HepG2 (cell line): ENCODE measurements around the gene TTPAL. TPM values are rescaled to one million over a fixed set of nuclear protein-coding genes. Genes with fewer than 3 reads are reported as not detected.

ENCODE experiments used
- ATAC-seq: fragments of 200-7000 bp; cut with Tn5 transposase; 3 replicates; pipeline ENCODE4 v1.9.1; 2020; ENCODE audit warnings: mild to moderate bottlenecking, moderate library complexity
- BruUV-seq: library from RNA; stranded (reverse); fragments of 400-500 nt; replicated peaks from 2 replicates; lab custom pipeline; 2021; lab: Mats Ljungman, UMichigan
- CTCF ChIA-PET: fragments of 300-600 bp; formaldehyde crosslinking; extraction: SDS; loops from one replicate; lab custom pipeline; 2021; ENCODE audit warnings: low total read pairs, inconsistent platforms, low intra/inter-chr PET ratio; lab: Yijun Ruan, JAX
- POLR2A ChIA-PET: fragments of 350-600 bp; sonication (Branson Sonifier 250); formaldehyde crosslinking; loops from one replicate; lab custom pipeline; 2020; ENCODE audit warnings: antibody characterized with exemption, inconsistent platforms; lab: Yijun Ruan, JAX
- DNase-seq: peaks from one replicate; pipeline ENCODE4 v3.0.0-alpha.2; 2015; ENCODE audit warnings: low spot score
- FAIRE-seq: peaks from 3 replicates; lab custom pipeline; 2011; peaks lifted over from hg19 to GRCh38; lab: Jason Lieb, UNC
- H2AFZ ChIP-seq: one replicate; pipeline ENCODE4 v1.6.1; 2011; ENCODE audit warnings: low read length, inconsistent platforms
- H3K27ac ChIP-seq: fragments of 300-600 bp; 3 replicates; pipeline ENCODE4 v1.8.0; 2011; ENCODE audit warnings: mixed run types, mild to moderate bottlenecking, mixed read lengths, low read length, inconsistent platforms; ENCODE audit not compliant: insufficient read depth; ENCODE audit errors: extremely low read length
- H3K27me3 ChIP-seq, 2 experiments: fragments of 200-600 bp in 1 of 2; 2 replicates in 1 of 2; 3 replicates in 1 of 2; pipeline versions ENCODE4 v1.6.0 to v1.8.0; 2011; ENCODE audit warnings: low read length in 2 of 2, mild to moderate bottlenecking in 2 of 2, moderate library complexity in 2 of 2, inconsistent platforms in 1 of 2; ENCODE audit not compliant: insufficient read depth in 2 of 2, control insufficient read depth in 1 of 2
- H3K36me3 ChIP-seq, 2 experiments: fragments of 200-600 bp in 1 of 2; replicated peaks in 1 of 2; 2 replicates in 1 of 2; 3 replicates in 1 of 2; pipeline versions ENCODE4 v1.5.1 to v1.8.0; 2011; ENCODE audit warnings: low read length in 2 of 2, inconsistent platforms in 1 of 2; ENCODE audit not compliant: insufficient read depth in 2 of 2, control insufficient read depth in 1 of 2
- H3K4me1 ChIP-seq: 2 replicates; pipeline ENCODE4 v1.5.1; 2012; ENCODE audit warnings: low read length, inconsistent platforms; ENCODE audit not compliant: insufficient read depth
- H3K4me2 ChIP-seq: 2 replicates; pipeline ENCODE4 v1.6.0; 2011; ENCODE audit warnings: low read depth, low read length, inconsistent platforms
- H3K4me3 ChIP-seq, 3 experiments: fragments of 200-600 bp in 1 of 3; sonication (generic), shearing (Covaris generic) in 1 of 3; replicated peaks in 1 of 3; 2 replicates each; pipeline ENCODE4 v1.5.1; 2011 to 2016; ENCODE audit warnings: low read length in 3 of 3, inconsistent platforms in 2 of 3, low read depth in 2 of 3, mild to moderate bottlenecking in 2 of 3, control low read depth in 1 of 3, mixed read lengths in 1 of 3; ENCODE audit not compliant: insufficient read depth in 1 of 3
- H3K79me2 ChIP-seq: one replicate; pipeline ENCODE4 v1.6.1; 2011; ENCODE audit warnings: low read length, inconsistent platforms; ENCODE audit not compliant: insufficient read depth
- H3K9ac ChIP-seq: 2 replicates; pipeline ENCODE4 v1.6.0; 2011; ENCODE audit warnings: mild to moderate bottlenecking, low read depth, low read length, inconsistent platforms; ENCODE audit not compliant: insufficient read depth
- H3K9me3 ChIP-seq: 2 replicates; pipeline ENCODE4 v1.5.1; 2012; ENCODE audit warnings: mild to moderate bottlenecking, low read length
- H4K20me1 ChIP-seq: 2 replicates; pipeline ENCODE4 v1.6.0; 2011; ENCODE audit warnings: inconsistent platforms, mild to moderate bottlenecking, low read length, moderate library complexity; ENCODE audit not compliant: insufficient read depth
- CAMTA2 ChIP-seq: sonication (generic); formaldehyde crosslinking; IDR thresholded peaks from 2 replicates; pipeline ENCODE4 v1.4.0; 2020; ENCODE audit warnings: mild to moderate bottlenecking, missing genetic modification reagents, borderline replicate concordance
- ESRRA ChIP-seq: sonication (generic); formaldehyde crosslinking; IDR thresholded peaks from 2 replicates; pipeline ENCODE4 v1.5.1; 2020; ENCODE audit warnings: mild to moderate bottlenecking, low read depth, missing genetic modification reagents
- MTF2 ChIP-seq: sonication (generic); formaldehyde crosslinking; IDR thresholded peaks from 2 replicates; pipeline ENCODE4 v1.5.0; 2020; ENCODE audit warnings: missing genetic modification reagents, borderline replicate concordance
- RBM22 ChIP-seq: fragments of 200-400 bp; formaldehyde crosslinking; optimal IDR thresholded peaks from 2 replicates; pipeline ENCODE3; 2017; ENCODE audit warnings: mild to moderate bottlenecking, low read length, moderate library complexity
- SOX13 ChIP-seq, 3 experiments: fragments of 450-650 bp in 1 of 3; sonication (generic) in 1 of 3; formaldehyde crosslinking in 1 of 3; IDR thresholded peaks in 2 of 3; conservative IDR thresholded peaks in 1 of 3; 2 replicates each; pipeline versions ENCODE4 v1.5.0 to v1.6.1; 2016 to 2020; ENCODE audit warnings: antibody characterized with exemption in 1 of 3, mild to moderate bottlenecking in 1 of 3, missing compliant biosample characterization in 1 of 3, missing genetic modification reagents in 1 of 3, moderate library complexity in 1 of 3
- TRIM24 ChIP-seq: sonication (generic); formaldehyde crosslinking; IDR thresholded peaks from 2 replicates; pipeline ENCODE4 v1.8.0; 2022; ENCODE audit warnings: mild to moderate bottlenecking, missing genetic modification reagents
- TSC22D2 ChIP-seq: sonication (generic); formaldehyde crosslinking; IDR thresholded peaks from 2 replicates; pipeline ENCODE4 v1.5.1; 2020; ENCODE audit warnings: missing genetic modification reagents, mild to moderate bottlenecking, borderline replicate concordance
- WIZ ChIP-seq: sonication (generic); formaldehyde crosslinking; IDR thresholded peaks from 2 replicates; pipeline ENCODE4 v1.5.1; 2020; ENCODE audit warnings: mild to moderate bottlenecking, missing genetic modification reagents
- ZFP37 ChIP-seq: sonication (generic); formaldehyde crosslinking; IDR thresholded peaks from 2 replicates; pipeline ENCODE4 v1.4.0; 2020; ENCODE audit warnings: missing genetic modification reagents, borderline replicate concordance
- ZNF235 ChIP-seq: sonication (generic); formaldehyde crosslinking; IDR thresholded peaks from 2 replicates; pipeline ENCODE4 v1.8.1; 2023; ENCODE audit warnings: mild to moderate bottlenecking, missing genetic modification reagents, borderline replicate concordance
- ZNF30 ChIP-seq: sonication (generic); formaldehyde crosslinking; IDR thresholded peaks from 2 replicates; pipeline ENCODE4 v1.5.0; 2020; ENCODE audit warnings: mild to moderate bottlenecking, missing genetic modification reagents
- ZNF562 ChIP-seq: sonication (generic); formaldehyde crosslinking; IDR thresholded peaks from 2 replicates; pipeline ENCODE4 v1.8.0; 2022; ENCODE audit warnings: missing genetic modification reagents, borderline replicate concordance
- ZNF614 ChIP-seq: IDR thresholded peaks from 2 replicates; pipeline ENCODE4 v1.6.1; 2018; ENCODE audit warnings: missing biosample characterization, missing genetic modification reagents, inconsistent platforms, borderline replicate concordance
- WGBS: methylation state at CpG from one replicate; pipeline ENCODE4 v1.1.6; 2017; ENCODE audit warnings: low lambda C conversion rate; 5-methylcytosine and 5-hydroxymethylcytosine counted together
- in situ Hi-C: cut with HindIII; loops from 2 replicates; pipeline ENCODE4 v1.10.0; 2017; ENCODE audit warnings: low pct_unique_long_range_greater_than_20kb; ENCODE audit not compliant: extremely low pct_ligation_motif_present
- intact Hi-C: fragments of 100-400 bp; cut with micrococcal nuclease; formaldehyde crosslinking; loops from one replicate; pipeline ENCODE4 v1.10.0; 2022; ENCODE audit not compliant: unreplicated experiment
- polyA plus RNA-seq, 8 experiments: library from polyadenylated mRNA; depleted of rRNA in 3 of 8; stranded (reverse) in 7 of 8; unstranded in 1 of 8; fragments of >200 nt; fragmentation: Illumina TruSeq in 4 of 8; extraction: Trizol in 4 of 8; gene quantifications; 2 replicates each; pipeline versions ENCODE4 v1.2.1 to v1.2.3, GENCODE V29; 2011 to 2016; ENCODE audit warnings: low read depth in 4 of 8, missing spikeins in 1 of 8, mixed read lengths in 1 of 8; ENCODE audit not compliant: insufficient read depth in 1 of 8
- total RNA-seq, 5 experiments: library from RNA; depleted of rRNA; stranded (reverse); fragments of >200 nt; fragmentation: Illumina TruSeq; extraction: Trizol; gene quantifications; 2 replicates each; pipeline ENCODE4 v1.2.3, GENCODE V29; 2016; ENCODE audit warnings: low read depth in 1 of 5
- TF ChIP-seq, protein P1 (sequence below): sonication (generic); formaldehyde crosslinking; IDR thresholded peaks from 2 replicates; pipeline ENCODE4 v1.4.0; 2020; ENCODE audit warnings: mild to moderate bottlenecking, low read depth, missing genetic modification reagents
- TF ChIP-seq, protein P2 (sequence below): sonication (generic); formaldehyde crosslinking; IDR thresholded peaks from 2 replicates; pipeline ENCODE4 v1.4.0; 2020; ENCODE audit warnings: missing genetic modification reagents, borderline replicate concordance
- TF ChIP-seq, protein P3 (sequence below): sonication (generic); formaldehyde crosslinking; IDR thresholded peaks from 2 replicates; pipeline ENCODE4 v1.8.1; 2023; ENCODE audit warnings: missing genetic modification reagents, inconsistent platforms, borderline replicate concordance

Gene TTPAL
- total and polyA plus RNA-seq, 2 of the 13 experiments (the other 11 are each of a cell fraction or from before 2014, with no cell fraction given) = 4.3 to 18.8 TPM

DNA sequence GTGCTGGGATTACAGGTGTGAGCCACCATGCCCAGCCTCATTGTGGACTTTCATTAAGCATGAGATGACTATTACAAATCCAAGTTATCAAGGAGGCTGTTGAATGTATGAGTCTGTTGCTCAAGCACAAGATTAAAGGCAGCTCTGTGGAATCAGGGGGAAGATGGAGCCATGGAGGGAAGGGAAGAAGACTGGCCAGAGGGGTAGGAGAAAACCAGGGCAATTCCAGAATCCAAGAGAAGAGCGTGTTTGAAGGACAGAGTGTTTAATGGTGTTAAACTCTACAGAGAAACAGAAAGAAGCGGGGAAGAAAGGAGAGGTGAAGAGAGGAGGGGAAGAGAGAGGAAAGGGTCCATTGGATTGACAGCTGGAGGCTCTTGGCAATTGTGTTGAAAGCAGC lies 49.8 kb upstream of the TTPAL start:
- ATAC-seq (no peak), FAIRE-seq (no peak), DNase-seq (no peak)
- H3K27me3 ChIP-seq = no peaks in the 10 kb centered on the region
- ChIA-PET POLR2A (interaction anchor here (1.0 to 7.5 kb wide), 3 partner anchors 13 to 42 kb away, joined by 3 to 101 read pairs (median 26); no protein-coding TSS in a partner anchor), CTCF (no interaction called here)
- no peaks in the 10 kb centered on the region for H3K79me2 ChIP-seq
- peaks cover 72% of the 10 kb centered on the region for H3K4me1 ChIP-seq
- H3K27ac ChIP-seq = peak overlapping the region; percentile 17
- BruUV-seq = no TSS peak
- WGBS = 97% methylated on average over 2 of the region's 2 CpGs
- in situ Hi-C loops (no loop called here), intact Hi-C loops (no loop called here)
- H3K4me3 ChIP-seq = no peak overlapping the region
- peaks cover 41 to 85% of the 10 kb centered on the region in 2 experiments for H3K36me3 ChIP-seq
- no peak overlapping the region for H2AFZ ChIP-seq
- no peak overlapping the region for H3K9ac ChIP-seq
- no peaks in the 10 kb centered on the region for H4K20me1 ChIP-seq
- H3K9me3 ChIP-seq = no peaks in the 10 kb centered on the region
- H3K4me2 ChIP-seq = no peak overlapping the region
- TF ChIP-seq ZNF614 (CRISPR knock-in tag) (0 out of 2 replicates have a peak, but pooled peaks have one; percentile 14), ZNF30 (CRISPR knock-in tag) (no peak), SOX13 (IDR thresholded peaks at IDR 0.05) (no peak), SOX13 (CRISPR knock-in tag; conservative IDR thresholded peaks at IDR 0.05 in 1 of 2, IDR thresholded peaks at IDR 0.05 in 1 of 2) (no peak), RBM22 (peak; percentile 80), ESRRA (CRISPR knock-in tag) (no peak), ZFP37 (no peak), MTF2 (CRISPR knock-in tag) (no peak), TRIM24 (CRISPR knock-in tag) (no peak), CAMTA2 (CRISPR knock-in tag) (no peak), ZNF562 (CRISPR knock-in tag) (no peak), TSC22D2 (CRISPR knock-in tag) (no peak), WIZ (CRISPR knock-in tag) (no peak), ZNF235 (CRISPR knock-in tag) (no peak)
- TF ChIP-seq, protein P1, sequence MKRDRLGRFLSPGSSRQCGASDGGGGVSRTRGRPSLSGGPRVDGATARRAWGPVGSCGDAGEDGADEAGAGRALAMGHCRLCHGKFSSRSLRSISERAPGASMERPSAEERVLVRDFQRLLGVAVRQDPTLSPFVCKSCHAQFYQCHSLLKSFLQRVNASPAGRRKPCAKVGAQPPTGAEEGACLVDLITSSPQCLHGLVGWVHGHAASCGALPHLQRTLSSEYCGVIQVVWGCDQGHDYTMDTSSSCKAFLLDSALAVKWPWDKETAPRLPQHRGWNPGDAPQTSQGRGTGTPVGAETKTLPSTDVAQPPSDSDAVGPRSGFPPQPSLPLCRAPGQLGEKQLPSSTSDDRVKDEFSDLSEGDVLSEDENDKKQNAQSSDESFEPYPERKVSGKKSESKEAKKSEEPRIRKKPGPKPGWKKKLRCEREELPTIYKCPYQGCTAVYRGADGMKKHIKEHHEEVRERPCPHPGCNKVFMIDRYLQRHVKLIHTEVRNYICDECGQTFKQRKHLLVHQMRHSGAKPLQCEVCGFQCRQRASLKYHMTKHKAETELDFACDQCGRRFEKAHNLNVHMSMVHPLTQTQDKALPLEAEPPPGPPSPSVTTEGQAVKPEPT = no peak
- TF ChIP-seq, protein P2, sequence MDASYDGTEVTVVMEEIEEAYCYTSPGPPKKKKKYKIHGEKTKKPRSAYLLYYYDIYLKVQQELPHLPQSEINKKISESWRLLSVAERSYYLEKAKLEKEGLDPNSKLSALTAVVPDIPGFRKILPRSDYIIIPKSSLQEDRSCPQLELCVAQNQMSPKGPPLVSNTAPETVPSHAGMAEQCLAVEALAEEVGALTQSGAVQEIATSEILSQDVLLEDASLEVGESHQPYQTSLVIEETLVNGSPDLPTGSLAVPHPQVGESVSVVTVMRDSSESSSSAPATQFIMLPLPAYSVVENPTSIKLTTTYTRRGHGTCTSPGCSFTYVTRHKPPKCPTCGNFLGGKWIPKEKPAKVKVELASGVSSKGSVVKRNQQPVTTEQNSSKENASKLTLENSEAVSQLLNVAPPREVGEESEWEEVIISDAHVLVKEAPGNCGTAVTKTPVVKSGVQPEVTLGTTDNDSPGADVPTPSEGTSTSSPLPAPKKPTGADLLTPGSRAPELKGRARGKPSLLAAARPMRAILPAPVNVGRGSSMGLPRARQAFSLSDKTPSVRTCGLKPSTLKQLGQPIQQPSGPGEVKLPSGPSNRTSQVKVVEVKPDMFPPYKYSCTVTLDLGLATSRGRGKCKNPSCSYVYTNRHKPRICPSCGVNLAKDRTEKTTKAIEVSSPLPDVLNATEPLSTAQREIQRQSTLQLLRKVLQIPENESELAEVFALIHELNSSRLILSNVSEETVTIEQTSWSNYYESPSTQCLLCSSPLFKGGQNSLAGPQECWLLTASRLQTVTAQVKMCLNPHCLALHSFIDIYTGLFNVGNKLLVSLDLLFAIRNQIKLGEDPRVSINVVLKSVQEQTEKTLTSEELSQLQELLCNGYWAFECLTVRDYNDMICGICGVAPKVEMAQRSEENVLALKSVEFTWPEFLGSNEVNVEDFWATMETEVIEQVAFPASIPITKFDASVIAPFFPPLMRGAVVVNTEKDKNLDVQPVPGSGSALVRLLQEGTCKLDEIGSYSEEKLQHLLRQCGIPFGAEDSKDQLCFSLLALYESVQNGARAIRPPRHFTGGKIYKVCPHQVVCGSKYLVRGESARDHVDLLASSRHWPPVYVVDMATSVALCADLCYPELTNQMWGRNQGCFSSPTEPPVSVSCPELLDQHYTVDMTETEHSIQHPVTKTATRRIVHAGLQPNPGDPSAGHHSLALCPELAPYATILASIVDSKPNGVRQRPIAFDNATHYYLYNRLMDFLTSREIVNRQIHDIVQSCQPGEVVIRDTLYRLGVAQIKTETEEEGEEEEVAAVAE (CRISPR knock-in tag) = 0 out of 2 replicates have a peak, but pooled peaks have one; percentile 46
- TF ChIP-seq, protein P3, sequence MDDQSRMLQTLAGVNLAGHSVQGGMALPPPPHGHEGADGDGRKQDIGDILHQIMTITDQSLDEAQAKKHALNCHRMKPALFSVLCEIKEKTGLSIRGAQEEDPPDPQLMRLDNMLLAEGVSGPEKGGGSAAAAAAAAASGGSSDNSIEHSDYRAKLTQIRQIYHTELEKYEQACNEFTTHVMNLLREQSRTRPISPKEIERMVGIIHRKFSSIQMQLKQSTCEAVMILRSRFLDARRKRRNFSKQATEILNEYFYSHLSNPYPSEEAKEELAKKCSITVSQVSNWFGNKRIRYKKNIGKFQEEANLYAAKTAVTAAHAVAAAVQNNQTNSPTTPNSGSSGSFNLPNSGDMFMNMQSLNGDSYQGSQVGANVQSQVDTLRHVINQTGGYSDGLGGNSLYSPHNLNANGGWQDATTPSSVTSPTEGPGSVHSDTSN = no peak
